Measurements from ENCODE around the gene KNCN.

The KNCN gene

DNA sequence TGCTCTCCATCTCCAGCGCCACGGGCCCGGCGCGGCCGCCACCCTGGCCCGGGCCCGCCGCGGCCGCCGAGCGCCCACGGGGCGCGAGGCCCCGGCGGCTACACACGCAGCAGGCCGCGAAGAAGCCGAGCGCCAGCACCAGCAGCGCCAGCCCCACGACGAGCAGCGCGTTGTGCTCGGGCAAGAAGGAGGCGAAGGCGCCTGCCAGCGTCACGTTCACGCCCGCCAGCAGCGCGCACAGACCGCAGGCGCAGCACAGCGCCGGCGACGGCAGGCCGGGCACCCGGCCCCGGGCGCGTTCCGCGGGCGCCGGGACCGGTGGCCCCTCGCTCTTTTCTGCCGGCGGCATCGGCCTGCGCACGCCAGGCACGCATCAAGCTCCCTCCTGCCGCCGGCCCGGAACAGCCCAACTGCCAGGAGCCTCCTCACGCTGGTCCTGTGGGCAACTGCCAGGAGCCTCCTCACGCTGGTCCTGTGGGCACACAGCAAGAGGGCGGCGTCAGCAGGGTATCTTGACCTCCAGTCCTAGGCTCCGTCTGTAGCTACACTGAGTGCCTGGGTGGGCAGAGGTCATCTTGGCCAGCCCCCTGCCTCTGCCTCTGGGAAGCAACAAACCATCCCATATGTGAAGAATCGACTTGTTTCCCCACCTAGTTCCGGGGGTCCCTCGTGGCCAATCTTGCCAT, 18.1 kb downstream of the KNCN start:
- peak; percentile 62 for DNase-seq (ENCODE audit: low spot score)
- TF ChIP-seq, protein P1, sequence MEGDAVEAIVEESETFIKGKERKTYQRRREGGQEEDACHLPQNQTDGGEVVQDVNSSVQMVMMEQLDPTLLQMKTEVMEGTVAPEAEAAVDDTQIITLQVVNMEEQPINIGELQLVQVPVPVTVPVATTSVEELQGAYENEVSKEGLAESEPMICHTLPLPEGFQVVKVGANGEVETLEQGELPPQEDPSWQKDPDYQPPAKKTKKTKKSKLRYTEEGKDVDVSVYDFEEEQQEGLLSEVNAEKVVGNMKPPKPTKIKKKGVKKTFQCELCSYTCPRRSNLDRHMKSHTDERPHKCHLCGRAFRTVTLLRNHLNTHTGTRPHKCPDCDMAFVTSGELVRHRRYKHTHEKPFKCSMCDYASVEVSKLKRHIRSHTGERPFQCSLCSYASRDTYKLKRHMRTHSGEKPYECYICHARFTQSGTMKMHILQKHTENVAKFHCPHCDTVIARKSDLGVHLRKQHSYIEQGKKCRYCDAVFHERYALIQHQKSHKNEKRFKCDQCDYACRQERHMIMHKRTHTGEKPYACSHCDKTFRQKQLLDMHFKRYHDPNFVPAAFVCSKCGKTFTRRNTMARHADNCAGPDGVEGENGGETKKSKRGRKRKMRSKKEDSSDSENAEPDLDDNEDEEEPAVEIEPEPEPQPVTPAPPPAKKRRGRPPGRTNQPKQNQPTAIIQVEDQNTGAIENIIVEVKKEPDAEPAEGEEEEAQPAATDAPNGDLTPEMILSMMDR (IDR thresholded peaks at IDR 0.05; ENCODE audit: extremely low read depth, insufficient read depth, missing control alignments), result no peak
- in situ Hi-C loops (cut with MboI; ENCODE audit: low pct_unique_long_range_greater_than_20kb, low sequenced_read_pairs, unreplicated experiment), result no loop called here

DNA sequence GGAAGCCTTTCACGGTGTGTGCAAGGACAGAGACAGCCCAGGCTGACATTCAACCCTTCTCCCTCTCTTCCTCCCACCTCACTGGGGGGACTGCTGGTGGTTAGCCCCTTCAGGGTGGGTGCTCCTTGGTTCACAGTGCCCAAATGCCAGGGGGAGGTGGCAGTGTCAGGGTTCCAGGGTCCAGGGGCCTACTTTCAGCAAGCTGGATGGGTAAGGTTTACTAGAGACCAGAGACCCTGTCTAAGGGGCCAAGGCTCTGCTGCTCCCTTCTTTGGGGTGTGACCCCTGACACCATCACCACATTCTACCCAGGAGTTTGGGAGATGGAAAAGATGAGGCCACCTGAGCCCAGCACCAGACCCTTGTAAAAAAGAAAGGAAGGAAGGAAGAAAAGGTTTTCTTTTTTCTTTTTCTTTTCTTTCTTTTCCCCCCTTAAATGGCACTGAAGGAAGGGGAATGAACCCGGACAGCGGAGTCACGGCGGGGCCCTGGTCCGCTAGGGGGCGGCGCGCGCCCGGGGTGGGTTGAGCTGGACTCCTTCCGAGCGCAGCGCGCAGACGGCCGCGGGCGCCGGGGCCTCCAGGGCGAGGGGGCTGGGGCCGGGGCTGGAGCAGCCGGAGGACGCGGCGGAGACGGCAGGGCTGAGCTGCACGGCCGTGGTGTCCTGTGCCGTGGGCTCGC, 18.8 kb downstream of the KNCN start:
- peak; percentile 86 for DNase-seq (ENCODE audit: low spot score)
- TF ChIP-seq, protein P1 (IDR thresholded peaks at IDR 0.05; ENCODE audit: extremely low read depth, insufficient read depth, missing control alignments), result peak; percentile 65
- in situ Hi-C loops (cut with MboI; ENCODE audit: low pct_unique_long_range_greater_than_20kb, low sequenced_read_pairs, unreplicated experiment), result no loop called here

DNA sequence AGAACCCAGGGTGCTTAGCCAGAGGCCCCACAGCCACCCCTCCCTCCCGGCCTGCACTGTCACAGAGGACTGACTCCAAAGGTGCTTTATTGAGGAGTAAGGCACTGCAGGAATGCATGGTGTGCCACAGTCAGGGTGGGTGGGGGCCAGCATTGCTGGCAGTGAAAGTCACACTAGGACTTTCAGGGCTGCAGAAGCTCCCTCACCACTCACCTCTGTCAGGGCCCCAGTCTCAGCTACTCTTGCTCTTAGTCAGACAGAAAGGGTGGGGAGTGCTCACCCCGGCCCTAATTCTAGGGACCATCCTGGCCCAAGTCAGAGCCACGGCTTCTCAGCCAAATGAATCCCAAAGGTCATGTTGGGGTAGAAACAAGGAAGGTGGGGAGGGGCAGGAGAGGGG, 19.4 kb downstream of the KNCN start:
- TF ChIP-seq, protein P1 (IDR thresholded peaks at IDR 0.05; ENCODE audit: extremely low read depth, insufficient read depth, missing control alignments), result no peak

DNA sequence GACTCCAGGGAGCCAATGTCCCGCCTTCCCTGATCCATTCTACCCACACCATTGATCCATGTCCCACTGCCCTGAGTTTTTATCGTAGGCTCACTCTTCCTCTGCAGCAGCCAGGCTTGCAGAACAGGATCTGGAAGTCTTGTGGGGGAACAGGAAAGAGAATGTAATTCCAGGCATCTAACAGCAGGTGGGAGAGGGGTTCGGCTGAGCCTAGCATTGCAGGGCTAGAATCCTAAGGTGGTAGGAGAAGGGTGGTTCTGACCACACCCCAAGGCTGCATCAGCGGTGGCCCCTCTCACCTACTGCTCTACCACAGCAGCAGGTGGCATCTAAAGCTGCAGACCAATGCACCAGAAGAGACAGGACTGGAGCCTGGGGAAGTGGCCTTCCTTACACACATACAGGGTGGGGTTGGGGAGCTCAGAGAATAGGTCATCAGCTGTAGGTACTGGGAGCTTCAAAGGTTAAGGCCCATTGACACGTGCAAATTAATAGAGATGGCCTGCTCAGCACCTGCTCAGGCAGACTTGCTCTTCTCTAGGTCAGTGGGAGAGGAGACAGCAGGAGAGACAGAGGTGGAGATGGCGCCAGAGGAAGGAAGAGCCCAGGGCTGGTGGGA, 20.5 kb downstream of the KNCN start:
- in situ Hi-C loops (cut with MboI; ENCODE audit: low pct_unique_long_range_greater_than_20kb, low sequenced_read_pairs, unreplicated experiment), result no loop called here
- DNase-seq (ENCODE audit: low spot score), result no peak
- TF ChIP-seq, protein P1 (IDR thresholded peaks at IDR 0.05; ENCODE audit: extremely low read depth, insufficient read depth, missing control alignments), result no peak

More for the DNA sequence above, 19.4 kb downstream of the KNCN start:
- in situ Hi-C loops (cut with MboI; ENCODE audit: low pct_unique_long_range_greater_than_20kb, low sequenced_read_pairs, unreplicated experiment), result no loop called here
- DNase-seq (ENCODE audit: low spot score), result no peak

DNA sequence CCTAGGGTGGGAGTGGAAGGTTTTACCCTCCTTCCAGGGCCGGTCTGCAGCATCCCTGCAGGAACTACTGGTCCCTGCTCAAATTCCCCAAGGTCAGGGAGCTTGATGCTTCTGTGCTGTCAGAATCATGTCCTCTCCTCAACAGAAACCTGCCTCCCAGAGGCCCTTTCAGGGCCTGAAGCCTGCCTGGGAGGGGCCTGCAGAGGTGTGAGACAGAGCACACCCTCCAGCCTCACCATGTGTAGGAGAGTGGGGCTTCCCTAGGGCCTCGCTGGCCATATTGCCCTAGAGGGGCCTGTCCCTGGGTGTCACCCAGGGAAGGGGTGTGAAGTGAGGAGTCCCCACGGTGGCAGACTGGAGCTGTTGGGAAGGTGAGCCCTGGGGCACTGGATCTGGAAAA, 21.1 kb downstream of the KNCN start:
- no peak for DNase-seq (ENCODE audit: low spot score)
- in situ Hi-C loops (cut with MboI; ENCODE audit: low pct_unique_long_range_greater_than_20kb, low sequenced_read_pairs, unreplicated experiment), result no loop called here
- TF ChIP-seq, protein P1 (IDR thresholded peaks at IDR 0.05; ENCODE audit: extremely low read depth, insufficient read depth, missing control alignments), result no peak

DNA sequence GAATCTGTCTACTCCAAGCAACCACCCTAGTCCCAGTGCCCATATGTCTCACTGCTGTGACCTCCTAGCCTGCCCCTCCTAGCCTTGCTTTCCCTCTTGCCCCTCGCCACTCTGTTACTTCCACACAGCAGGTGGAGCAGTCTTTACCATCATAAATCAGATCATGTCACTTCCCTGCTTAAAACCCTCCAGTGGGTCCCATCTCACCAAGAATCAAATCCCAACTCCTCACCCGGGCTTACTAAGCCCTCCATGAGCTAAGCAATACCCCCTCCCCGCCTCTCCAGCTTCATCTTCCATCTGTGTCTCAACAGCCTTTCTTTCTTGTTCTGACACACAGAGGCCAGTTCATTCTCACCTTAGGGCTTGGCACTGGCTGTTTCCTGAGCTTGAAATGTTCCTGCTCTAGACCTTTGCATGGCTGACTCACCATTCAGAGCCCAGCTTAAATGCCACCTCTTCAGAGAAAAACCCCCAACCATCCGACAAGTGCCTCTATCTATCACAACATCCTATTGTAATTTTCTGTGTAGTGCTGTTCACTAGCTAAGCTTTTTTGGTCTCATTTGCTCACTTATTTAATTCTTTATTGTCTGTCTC, 22.3 kb downstream of the KNCN start:
- TF ChIP-seq, protein P1 (IDR thresholded peaks at IDR 0.05; ENCODE audit: extremely low read depth, insufficient read depth, missing control alignments), result no peak
- DNase-seq (ENCODE audit: low spot score), result no peak
- in situ Hi-C loops (cut with MboI; ENCODE audit: low pct_unique_long_range_greater_than_20kb, low sequenced_read_pairs, unreplicated experiment), result loop anchor here (10.0 kb wide), 1 partner anchor 84 kb away; no protein-coding TSS in a partner anchor

All from GM13977 (cell line).